ENCODE results near the gene XPC. TPM values are rescaled to one million over a fixed set of nuclear protein-coding genes. Genes with fewer than 3 reads are reported as not detected.

The XPC gene
- polyA plus RNA-seq, 4 donors: 43.4 to 53.8 (median 50.0) TPM

DNA sequence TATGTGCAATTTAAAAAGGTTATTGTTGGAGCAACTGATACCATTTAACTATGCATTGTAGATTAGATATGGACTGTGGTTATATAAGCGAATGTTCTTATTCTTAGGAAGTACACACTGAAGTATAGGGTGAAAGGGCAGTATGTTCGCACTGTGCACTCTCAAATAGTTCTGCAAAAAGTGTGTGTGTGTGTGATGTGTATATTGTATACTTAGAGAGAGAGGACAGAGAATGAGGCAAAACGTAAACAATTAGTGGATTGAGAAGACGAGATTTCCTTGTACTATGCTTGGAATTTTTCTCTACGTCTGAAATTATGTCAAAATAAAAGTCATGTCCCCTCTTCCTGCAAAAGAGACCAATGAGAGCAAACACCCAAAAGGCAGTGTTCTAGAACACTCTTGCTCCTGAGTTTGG, 30.6 kb upstream of the XPC start:
- no peak for DNase-seq (ENCODE audit: low read depth in 4 of 4, low spot score in 3 of 4)

DNA sequence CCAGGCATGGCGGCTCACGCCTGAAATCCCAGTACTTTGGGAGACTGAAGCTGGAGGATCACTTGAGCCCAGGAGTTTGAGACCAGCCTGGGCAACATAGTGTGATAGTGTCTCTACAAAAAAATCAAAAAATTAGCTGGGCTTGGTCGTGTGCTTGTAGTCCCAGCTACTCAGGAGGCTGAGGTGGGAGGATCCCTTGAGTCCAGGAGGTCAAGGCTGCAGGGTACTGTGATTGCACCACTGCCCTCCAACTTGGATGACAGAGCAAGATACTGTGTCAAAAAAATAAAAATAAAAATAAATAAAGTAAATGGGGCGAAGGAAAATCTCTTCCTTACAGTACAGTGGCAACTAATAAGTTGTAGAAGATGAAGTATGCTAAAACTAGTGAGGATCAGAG, 29.8 kb upstream of the XPC start:
- DNase-seq (ENCODE audit: low read depth in 4 of 4, low spot score in 3 of 4): no peak

DNA sequence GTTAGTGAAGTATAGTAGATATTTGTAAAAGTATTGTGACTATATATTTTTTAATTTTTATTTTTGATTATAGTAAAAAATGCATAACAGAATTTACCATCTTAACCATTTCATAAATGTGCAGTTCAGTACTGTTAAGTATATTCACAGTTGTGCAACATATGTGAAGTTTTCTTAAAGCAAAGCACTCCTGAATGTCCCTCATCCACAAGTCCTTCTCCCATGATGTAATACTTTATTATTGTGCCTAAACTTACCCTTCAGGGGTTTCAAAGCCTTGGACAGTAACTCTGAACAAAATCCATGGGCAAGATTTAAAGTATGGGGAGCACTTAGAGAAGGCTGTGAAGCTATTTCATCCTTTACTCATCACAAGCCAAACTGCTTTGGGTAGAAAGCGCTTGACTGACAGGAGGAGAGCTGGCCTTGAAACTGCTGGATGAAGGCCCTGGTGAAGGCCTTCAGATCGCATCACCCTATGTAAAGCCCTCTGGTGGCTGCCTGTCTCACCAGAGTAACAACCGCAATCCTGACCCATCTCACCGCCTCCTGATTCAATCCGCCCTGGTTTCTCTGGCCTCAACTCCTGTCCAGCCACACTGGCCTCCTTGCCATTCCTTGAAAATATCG, 28.3 kb upstream of the XPC start:
- DNase-seq (ENCODE audit: low read depth in 4 of 4, low spot score in 3 of 4): no peak

- DNase-seq (ENCODE audit: low read depth in 4 of 4, low spot score in 3 of 4): no peak
These were observed 26.3 kb upstream of the XPC start for GRCh38 chr3:14204515-14205284.

- DNase-seq (ENCODE audit: low read depth in 4 of 4, low spot score in 3 of 4): peak; percentile 63 to 74 (median 68)
These were observed 25.2 kb upstream of the XPC start for GRCh38 chr3:14203521-14204079.

- DNase-seq (ENCODE audit: low read depth in 4 of 4, low spot score in 3 of 4): no peak
These were observed 24.6 kb upstream of the XPC start for GRCh38 chr3:14202874-14203520.

- no peak for DNase-seq (ENCODE audit: low read depth in 4 of 4, low spot score in 3 of 4)
These were observed 23.7 kb upstream of the XPC start for GRCh38 chr3:14201940-14202684.

DNA sequence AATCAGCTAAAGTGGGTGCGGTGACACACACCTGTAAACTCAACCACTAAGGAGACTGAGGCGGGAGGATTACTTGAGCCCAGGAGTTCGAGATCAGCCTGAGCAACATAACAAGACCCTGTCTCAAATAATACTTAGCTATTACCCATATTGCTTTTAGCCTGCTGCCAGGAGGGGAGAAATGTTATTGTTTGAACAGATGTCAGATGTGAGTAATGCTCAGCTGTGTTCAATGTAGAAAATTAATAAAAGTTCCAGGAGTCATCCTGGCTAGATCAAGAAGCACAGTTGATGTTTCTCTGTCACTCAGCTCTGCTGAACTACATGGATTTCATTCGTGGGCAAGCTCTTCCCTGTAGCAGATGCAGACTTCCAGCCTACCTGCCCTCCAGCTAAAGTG, 22.4 kb upstream of the XPC start:
- DNase-seq (ENCODE audit: low read depth in 4 of 4, low spot score in 3 of 4): no peak

GRCh38 chr3:14200276-14200675, 21.9 kb upstream of the XPC start:
- DNase-seq (ENCODE audit: low read depth in 4 of 4, low spot score in 3 of 4): no peak

GRCh38 chr3:14199641-14200040, 21.2 kb upstream of the XPC start:
- DNase-seq (ENCODE audit: low read depth in 4 of 4, low spot score in 3 of 4): no peak

GRCh38 chr3:14194865-14195264, 16.5 kb upstream of the XPC start:
- no peak for DNase-seq (ENCODE audit: low read depth in 4 of 4, low spot score in 3 of 4)

DNA sequence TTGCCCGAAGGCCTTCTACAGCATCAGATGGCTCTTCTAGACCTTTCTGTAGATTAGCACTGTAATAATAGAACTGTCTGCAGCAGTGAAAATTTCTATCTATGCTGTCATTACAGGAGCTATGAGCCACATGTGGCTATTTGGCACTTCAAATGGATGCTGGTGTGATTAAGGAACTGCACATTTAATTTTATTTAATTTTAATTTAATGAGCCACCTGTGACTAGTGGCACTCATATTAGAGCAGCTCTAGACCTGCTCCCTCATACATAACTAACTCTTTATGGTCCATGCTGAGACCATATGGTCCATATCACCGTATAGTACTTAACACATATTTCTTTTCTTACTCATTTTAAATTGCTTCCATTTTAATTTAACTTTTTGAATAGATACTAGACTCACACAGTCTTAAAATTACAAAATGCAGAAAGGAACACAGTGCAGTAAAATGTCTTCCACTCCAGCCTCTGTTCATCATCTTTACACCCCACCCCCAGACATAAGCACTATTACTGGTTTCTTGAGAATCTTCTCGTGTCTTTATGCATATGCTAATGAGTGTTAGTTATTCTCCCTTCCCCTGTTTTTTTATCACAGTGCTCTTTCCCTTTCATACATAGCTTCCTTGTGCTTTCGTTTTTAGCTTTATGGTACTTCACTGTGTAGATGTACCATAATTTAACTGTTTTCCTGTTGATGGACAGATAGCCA, 9.8 kb upstream of the XPC start:
- DNase-seq (ENCODE audit: low read depth in 4 of 4, low spot score in 3 of 4): no peak

- DNase-seq (ENCODE audit: low read depth in 4 of 4, low spot score in 3 of 4): no peak
These were observed 8.6 kb upstream of the XPC start for GRCh38 chr3:14186854-14187458.

- no peak for DNase-seq (ENCODE audit: low read depth in 4 of 4, low spot score in 3 of 4)
These were observed 4.7 kb upstream of the XPC start for GRCh38 chr3:14183015-14183577.

GRCh38 chr3:14181253-14181652, 2.9 kb upstream of the XPC start:
- no peak for DNase-seq (ENCODE audit: low read depth in 4 of 4, low spot score in 3 of 4)

- DNase-seq (ENCODE audit: low read depth in 4 of 4, low spot score in 3 of 4): no peak
These were observed 1.4 kb upstream of the XPC start for GRCh38 chr3:14179795-14180194.

DNA sequence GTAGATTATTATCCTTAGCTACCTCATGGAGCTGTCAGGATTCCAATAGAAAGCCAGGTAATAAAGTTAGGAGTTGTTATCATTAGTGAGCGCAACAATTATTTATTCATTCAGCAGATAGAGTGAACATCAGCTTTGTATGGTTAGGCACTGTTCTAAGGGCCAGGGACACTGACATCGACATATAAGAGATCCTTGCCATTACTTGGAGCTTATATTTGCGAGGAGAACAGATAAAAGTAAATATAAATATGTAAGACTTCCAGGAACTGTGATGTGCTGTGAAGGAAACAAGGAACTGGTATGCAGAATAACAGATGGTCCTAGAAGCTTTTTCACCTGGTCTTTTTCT, 689 bp upstream of the XPC start:
- no peak for DNase-seq (ENCODE audit: low read depth in 4 of 4, low spot score in 3 of 4)

GRCh38 chr3:14177580-14178246, 688 bp downstream of the XPC start:
- peak in 1 of 4 donors; percentile 22 for DNase-seq (ENCODE audit: low read depth in 4 of 4, low spot score in 3 of 4)

Measured in right renal pelvis (tissue), 4 donors.